ENCODE measurements around the gene SPAG9.

The SPAG9 gene

DNA sequence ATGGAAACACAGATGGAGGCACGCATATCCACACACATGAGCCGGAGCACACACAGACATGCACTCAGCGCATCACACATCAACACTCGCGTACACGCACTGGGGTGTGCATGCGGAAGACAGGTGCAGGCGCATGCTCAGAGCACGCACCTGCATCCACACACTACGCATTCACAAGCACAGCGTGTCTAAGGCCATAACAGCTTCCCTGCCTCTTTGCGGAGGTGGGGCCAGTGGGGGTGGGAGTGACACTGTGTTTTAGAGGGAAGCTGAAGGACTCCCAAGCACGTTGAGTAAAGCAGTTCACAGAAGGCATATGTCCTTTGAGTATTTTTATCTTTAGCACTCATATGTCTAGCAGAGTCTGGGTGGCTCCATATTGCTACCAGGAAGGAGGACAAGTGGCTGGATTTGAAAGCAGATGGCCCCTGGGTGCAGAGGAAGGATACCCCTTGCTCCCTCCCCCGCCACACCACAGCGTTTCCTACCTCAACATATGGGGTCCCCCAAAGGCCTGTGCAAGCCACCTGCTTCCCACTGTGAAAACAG lies 185.9 kb downstream of the SPAG9 start:
- DNase-seq: no peak

DNA sequence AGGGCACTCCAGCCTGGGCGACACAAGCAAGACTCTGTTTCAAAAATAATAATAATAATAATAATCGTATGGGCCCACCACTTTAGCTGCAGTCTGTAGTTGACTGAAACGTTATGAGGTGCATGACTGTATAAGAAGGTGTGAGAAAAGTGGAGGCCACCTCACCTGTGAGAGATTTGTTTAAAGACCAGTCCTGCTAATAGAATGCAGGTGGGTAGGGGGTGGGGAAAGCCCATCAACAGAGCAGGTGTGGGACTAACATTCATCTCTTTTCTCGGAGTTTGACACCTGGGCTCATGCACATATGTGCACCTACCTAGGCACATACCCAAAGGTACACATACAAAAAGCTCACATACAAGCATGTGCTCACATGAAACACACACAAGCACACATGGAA lies 186.5 kb downstream of the SPAG9 start:
- no peak for DNase-seq

DNA sequence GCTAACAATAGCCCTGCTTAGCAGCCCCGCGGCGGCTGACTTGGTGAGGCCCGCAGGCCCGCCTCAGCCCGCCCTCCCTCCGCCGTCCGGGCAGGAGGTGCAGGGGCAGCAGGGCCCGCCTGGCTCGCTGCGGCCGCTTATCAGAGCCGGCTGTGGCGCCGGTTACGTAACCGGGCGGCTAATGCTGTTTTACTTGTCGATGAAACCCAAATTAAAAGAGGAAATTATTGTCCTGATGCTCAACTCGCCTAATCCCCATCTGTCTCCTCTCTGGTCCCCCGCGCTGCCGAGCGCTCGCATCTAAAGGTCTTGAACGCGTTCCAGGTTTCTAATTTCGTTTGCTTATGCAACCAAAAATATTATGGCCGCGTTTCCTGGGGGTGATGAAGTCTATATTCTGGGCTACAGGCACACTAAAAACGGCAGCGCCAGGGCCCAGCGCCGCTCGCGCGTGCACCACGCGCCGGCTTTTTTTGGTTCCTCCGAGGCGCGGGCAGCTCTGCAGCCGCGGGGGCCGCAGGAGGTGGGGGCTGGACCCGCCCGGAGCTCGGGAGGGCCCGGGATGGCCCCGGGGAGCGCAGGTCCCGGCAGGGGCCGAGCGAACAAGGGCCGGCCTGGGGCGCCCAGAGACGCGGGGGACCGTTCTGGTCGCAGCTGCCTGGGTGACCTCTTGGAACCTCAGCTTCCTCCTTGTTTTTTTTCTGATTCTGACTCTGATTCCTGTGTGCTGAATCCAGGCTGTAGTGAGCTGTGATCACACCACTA lies 189.3 kb downstream of the SPAG9 start:
- DNase-seq: peak; percentile 89

DNA sequence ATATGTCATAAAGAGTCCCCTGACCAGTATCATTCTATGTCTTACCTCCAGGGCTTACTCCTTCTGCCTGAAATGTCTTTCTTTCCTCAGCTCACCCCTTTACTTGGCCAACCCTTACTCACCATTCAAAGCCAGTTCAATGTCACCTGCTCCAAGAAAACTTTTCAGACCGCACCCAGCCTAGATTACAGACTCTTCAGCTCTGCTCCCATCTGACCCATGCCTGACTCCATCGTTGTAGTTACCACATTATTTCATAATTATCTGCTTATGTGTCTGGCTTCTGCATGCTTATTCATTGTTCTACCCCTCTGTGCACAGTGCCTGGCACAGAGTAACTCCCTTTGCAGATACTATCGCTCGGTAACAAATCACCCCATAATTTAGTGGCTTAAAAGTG lies 192.0 kb downstream of the SPAG9 start:
- DNase-seq: no peak

DNA sequence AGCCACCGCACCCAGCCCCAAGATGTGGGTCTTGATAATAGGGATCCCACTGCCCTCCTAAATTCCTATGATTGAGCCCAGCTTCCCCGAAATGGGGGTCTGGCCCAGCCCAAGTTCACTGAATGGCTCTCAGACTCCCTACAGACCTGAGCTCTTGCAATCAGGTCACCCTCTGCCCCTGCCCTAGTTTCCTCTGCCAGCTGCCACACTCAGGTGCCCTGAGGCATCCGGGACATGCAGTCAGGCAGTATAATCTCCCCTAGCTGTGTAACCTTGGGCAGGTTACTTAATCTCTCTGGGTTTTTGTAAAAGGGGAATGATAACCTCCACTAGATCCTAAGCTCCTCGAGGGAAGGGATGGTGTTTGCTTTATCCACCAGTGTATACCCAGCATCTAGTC lies 193.4 kb downstream of the SPAG9 start:
- DNase-seq: no peak

DNA sequence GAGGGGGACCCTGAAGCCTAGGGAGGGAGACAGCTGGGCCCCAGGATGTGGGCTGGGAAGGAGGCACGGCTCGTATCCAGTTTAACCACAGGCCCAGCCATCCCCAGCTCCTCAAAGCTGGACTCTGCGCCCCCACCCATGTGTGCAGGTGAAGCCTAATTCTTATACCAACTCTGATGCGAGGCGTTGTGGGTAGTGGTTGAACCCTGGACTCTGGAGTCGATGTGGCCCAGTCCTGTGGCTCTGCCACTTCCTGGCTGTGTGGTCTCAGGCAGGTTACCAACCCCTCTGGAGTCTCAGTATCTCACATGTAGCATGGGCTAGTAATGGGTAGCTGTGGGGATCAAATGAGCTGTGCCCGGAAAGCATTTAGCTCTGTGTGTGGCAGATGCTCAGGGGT lies 194.1 kb downstream of the SPAG9 start:
- DNase-seq: no peak

DNA sequence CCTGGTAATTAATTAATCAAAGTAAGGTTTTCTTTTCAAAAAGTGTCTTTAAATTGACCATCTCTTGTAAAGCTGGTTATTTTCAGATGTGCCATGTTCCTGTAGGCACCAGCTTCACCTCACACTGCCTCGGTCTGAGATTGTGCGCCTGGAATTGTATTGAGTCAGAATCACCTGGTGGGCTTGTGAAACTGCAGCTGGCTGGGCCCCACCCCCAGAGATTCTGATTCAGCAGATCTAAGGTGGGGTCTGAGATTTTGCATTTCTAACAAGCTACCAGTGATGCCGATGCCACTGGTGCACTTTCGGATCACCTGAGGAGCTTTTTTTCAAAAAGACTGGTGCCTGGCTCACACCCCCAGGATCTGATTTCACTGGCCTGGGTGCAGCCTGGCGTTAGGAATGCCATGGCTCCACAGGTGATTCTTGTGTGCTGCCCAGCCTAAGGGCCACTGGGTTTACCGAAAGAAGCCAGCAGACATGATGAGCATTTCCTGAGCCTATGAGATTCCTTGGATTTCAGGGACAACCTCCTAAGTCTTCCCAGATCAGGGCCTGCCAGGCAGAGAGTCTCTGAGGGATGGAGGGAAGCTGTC lies 195.3 kb downstream of the SPAG9 start:
- DNase-seq: no peak

DNA sequence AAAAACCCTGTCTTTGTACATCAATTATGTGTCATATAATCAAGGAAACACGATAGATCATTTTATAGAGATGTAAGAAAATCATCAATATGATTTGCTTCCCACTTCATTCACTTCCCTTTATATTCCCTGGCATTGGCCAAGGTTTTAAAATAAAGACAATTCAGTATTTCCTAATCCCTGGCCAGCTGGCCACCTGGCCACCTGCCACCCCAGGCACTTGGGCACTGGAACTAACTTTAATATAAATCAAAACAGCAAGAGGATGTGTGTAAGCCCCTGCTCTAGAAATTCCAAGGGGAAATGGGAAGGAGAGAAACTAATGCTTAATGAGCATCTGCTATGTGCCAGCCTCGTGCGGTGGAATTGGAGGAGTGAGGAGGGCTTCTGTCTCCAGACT lies 195.9 kb downstream of the SPAG9 start:
- no peak for DNase-seq

DNA sequence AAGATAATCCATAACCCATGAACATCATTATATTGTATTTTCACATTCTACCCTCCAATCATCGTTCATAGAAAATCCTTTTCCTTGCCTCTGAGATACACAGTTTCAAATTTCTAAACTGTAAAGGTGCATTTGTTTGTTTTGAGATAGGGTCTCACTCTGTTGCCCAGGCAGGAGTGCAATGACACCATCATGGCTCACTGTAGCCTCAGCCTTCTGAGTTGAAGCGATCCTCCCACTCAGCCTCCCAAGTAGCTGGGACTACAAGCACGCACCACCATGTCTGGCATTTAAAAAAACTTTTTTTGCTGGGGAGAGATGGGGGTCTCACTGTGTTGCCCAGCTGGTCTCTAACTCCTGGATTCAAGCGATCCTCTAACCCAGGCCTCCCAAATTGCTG lies 196.4 kb downstream of the SPAG9 start:
- no peak for DNase-seq

DNA sequence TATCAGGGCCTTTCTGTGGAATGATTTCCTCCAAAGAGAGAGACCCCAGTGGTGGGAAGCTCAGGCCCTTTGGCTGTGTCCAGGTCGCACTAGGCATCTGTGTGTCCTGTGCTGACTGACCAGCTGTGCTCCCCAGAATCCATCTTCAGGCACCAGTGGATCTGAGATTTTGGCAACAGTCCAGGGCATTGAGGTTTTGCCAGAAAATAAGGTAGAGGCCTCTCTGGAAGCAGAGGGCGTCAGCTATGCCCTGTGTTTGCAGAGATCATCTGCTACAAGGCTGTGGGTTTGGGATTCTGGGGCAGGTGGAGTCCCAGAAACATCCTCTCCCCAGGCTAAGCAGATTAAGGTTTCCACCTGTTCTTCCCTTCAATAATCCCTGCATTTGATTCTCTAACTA lies 197.1 kb downstream of the SPAG9 start:
- no peak for DNase-seq

DNA sequence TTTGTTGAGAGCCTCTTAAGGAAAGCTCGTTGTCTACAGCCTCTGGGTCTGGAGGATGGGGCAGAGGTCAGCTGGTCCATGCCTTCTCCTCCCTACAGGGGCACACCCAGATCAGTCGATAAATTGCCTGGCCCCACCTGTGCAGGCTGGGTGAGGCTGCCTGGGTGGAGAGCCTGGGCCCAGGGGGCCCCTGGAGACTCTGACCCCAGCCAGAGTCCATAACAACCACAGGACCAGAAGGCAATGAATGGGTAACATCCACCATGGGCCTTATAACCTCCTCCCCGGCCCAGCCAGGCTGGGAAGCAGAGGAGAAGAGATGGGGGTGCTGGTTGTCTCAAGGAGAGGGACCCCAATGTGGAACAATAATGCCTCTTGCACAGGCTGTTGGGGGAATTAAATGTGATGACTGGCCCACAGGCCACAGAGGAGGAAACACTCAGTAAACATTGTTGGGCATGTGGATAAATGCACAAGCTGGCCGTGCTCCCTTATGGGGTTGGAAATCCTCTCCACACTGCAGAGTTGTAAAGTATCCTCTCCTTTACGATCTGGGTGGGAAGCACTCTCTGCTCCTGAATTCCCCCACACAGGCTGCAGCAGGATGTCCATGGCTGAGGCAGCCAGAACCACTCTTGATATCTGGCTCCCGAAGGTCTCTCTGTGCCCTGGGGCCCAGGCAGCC lies 197.8 kb downstream of the SPAG9 start:
- DNase-seq: no peak

DNA sequence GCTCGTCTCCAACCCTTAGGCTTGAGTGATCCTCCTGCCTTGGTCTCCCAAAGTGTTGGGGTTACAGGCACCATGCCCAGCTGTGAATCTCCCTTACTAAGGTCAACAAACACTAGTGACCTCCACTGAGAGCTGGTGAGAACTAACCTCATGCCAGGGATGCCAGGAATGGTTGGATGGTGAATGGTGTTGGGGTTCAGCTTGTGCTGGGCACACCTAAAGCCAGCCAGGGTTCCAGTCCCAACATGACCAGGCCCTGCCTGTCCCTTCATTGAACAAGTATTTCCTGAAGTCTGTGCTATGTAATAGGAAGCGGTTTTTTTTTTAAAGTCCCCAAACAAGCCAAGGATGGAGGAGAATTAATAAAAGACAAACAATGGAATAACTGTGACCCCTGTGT lies 198.6 kb downstream of the SPAG9 start:
- DNase-seq: no peak

DNA sequence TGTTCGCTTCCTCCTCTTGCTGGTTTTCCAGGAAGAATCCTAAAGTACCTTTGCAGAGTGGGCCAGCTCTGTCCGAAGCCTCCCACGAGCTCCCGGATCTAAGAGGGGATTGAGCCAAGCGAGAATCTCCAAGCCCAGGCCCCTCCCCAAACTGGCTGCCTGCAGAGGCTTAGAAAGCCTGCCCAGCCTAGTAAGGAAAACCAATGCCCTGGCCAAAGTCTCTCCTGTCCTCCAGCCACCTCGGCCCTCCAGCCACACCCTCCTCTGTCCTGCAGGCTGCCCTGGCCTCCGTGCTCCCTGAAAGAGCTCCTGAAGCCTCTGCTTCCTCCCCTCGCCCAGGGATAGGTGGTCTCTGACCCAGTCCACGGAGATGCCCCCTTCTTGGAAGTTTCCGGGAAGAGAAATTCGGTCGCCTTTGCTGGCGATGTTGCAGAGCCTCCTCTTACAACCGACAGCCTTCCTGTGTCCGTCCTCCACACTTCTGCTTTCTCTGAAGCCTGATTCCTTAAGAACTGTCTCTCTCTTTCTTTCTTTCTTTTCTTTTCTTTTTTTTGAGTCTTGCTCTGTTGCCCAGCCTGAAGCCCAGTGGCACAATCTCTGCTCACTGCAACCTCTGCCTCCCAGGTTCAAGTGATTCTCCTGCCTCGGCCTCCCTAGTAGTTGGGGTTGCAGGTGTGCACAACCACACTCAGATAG lies 199.6 kb downstream of the SPAG9 start:
- DNase-seq: no peak

DNA sequence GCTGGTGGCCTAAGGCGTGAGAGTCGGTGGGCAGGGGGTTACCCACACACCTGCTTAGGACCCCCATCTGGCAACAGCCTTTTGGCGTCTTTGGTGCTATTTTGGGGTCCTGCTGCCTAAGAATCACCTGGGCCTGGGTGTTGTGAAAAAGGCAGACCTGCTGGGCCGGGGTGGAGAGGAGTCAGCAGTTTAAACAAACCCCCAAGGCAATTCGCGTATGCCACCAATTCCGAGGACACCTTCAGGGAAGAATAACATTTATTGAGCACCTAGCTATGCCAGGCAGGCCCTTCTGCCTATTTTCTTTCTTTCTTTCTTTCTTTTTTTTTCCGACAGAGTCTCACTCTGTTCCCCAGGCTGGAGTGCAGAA lies 200.6 kb downstream of the SPAG9 start:
- DNase-seq: no peak

DNA sequence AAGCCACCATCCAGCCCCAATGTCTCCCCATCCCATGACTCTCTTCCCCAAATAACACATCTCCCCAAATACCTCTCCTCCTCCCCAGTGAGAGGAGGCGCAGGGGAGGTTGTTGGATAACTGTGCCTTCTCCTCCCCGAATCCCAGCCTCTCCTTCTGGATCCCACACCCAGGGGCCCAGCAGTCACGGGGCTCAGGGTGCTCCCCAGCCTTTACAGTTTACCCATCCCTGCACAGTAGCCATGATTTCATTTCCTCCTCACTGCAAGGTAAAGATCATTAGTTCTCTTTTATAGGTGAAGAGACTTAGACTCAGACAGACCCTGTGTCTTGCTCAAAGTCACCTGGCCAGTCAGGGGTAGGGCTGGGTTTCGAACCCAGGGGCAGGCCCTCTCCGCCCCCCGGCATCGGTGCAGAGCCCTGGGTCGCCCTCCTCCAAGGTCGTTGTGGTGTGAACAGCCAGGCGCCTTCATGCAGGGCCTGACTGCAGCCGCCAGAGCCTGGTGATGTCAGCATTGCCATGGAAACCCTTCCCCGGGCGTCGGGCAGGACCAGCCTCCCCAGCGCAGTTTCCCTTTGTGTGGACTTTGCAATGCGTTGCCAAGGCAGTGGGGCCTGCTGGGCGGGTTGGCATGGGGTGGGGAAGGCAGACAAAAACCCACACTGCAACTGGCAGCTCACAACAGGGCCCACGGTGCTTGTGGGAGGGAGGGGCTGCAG lies 201.2 kb downstream of the SPAG9 start:
- peak; percentile 95 for DNase-seq

DNA sequence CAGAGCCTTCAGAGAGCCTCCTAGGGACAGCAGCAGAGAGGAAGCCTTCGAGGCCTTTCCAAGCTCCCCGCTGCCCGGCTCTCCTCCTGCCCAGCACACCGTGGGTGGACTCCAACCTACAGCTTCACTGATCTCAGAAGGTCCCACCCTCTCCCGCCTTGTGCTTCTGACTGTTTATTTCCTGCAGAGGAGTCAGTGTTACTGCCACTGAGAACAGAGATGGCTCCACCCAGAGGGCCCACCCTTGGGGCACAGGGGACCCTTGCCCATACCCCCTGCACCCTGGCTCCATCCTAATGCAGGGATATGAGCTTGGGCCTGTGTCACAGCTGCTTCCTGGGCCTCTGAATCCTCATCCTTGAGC lies 201.8 kb downstream of the SPAG9 start:
- no peak for DNase-seq

DNA sequence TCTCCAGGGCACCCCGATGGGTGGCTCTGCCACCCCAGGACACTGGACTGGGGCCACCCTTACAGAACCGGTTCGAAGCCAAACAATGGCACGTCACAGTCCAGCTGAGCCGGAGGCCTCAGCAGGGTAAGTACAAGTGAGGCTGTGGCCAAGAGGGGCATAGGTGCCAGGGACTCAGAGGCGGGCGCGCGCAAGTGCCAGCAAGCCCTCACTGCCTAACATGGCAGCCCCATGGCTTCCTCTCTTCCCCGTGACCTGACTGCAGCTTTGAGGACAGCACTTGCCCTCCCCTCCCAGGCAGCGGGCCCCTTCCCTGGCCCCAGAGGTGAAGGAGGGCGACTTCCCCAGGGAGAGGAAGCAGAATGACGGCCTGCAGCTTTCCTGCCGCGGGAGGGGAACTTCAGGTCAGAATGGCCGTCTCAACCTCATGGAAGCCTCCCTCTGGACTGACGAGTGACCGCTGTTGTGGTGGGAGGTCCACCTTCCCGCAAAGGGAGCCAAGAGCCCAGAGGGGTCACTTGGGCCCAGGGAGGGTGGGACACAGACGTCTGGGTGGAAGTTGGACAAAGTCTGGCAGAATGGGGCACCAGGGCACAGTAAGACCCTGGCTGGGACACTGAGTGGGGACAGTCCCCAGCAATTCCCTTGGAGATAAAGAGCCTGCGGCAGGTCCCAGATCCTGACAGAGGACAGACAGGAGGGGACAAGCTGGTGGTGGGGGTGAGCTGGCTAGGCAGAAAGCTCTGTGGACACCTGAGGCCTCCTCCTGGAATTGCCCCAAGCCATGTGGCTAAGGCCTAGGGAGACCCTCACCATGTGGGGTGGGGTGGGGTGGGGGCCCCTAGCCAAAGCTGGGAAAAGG lies 202.4 kb downstream of the SPAG9 start:
- DNase-seq: peak; percentile 57

DNA sequence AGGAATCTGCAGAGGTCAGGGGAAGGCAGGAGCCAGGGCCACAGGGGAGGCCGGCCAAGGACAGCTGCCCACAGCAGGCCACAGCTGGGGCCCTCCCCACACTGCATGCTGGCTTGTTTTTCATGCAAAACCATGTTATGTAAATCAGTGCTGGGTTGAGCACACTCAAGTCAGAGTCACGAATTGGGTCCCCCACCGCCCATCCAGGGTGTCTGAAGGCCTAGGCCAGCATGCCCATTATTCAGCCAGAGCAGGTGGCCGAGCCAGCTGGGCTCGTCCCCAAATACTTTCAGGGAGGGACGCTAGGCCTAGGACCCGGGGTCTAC lies 203.3 kb downstream of the SPAG9 start:
- no peak for DNase-seq

DNA sequence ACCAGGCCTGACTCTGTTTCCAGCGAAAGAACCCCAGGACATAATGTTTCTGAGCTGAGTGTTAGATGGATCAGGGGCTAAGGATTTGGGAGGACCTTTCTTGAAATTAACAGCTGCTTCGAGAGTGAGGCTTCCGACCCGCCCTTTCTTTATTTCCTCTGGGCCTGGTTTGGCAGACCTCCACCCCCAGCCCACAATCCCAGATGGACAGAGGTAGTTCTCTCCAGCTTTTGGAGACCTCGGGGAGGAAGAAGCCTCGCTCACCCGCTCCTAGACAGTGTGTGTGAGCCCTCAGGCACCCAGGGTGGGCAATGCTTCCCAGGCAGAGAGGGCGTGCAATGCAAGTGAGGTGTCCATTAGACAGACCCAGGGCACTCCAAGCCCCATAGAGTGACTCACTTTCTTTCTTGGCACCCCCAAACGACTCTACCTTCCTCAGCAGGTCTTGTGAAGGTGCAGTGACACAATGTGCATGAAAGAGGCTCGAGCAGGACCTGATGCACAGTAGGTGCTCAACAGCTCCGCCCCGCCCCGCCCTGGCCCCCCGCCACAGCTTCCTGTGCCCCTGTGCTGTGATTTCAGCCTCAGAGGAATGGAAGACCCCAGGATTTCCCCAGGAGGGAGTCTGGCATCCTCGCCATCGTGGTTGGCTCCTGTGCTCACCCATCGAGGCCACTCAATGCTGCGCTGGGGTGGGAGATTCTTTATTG lies 203.8 kb downstream of the SPAG9 start:
- peak; percentile 60 for DNase-seq

DNA sequence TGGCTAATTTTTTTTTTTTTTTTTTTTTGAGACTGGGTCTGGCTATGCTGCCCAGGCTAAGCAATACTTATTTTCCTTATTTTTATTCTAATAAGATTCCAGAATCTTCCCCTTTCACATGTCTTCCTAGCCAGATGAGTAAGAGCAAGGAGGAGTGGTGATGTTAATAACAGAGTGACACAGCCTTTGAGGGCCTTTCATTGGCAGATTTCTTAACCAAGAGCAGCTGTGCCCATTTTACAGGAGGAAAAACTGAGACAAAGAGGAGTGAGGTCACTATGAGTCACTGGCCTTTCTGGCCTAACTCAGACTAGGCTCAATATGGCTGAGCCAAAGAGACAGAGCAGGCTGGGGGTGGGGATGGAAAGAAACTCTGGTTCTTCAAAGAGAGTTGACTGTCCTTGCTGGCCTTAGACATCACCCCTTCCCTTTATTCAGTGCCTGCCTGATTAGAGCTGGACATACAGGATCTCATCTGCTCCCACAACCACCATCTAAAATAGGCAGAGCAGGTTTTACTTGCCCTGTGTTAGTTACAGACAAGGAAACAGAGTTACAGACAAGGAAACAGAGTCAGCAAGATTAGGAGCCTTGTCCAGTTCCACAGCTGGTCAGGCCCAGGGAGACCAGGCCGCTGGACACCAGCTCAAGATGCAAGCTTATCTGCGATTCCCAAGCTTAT lies 204.5 kb downstream of the SPAG9 start:
- DNase-seq: no peak

Measured in femur (tissue), 1 donor.